ENCODE measurements around the gene PDE7B.

Gene PDE7B

DNA sequence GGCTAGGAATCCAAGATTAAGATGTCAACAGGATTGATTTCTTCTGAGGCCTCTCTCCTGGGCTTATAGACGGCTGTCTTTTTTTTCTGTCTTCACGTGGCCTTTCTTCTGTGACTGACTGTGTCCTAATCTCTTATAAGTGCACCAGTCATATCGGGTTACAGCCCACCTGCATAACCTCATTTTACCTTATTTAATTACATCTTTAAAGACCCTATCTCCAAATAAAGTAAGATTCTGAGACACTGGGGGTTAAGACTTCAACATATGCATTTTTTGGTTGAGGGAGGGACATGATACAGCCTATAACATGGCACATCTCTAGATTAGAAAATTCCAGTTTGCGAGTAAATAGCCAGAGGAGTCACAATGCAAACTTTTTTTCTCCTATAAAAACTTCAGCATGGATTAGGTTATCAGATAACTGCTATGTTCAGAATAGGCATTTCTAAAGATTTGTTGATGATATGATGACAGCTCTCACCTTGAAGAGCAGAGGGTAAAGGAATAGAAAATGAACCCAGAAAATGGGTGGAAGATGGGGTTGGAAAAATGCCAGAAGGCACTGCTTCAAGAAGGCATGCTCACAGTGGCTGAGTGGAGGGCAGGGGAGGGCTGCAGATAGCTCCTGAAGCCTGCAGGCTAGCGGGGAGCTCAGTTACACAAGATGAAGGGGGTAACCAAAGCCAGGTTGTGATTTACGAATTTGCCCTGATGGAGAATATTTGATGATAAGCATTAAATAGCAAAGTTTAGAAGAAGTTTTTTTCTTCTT is 8.7 kb upstream of the PDE7B start:
- TF ChIP-seq CTCF (conservative IDR thresholded peaks at IDR 0.05; ENCODE audit: low read length), result no peak
- H3K4me3 ChIP-seq (ENCODE audit: low read length), result no peak overlapping the region
- no peak for DNase-seq (ENCODE audit: low read depth)

- peak overlapping the region; percentile 61 for H3K4me3 ChIP-seq (ENCODE audit: low read length)
- no peak for TF ChIP-seq CTCF (conservative IDR thresholded peaks at IDR 0.05; ENCODE audit: low read length)
- DNase-seq (ENCODE audit: low read depth), result no peak
These were observed 619 bp upstream of the PDE7B start for GRCh38 chr6:135850882-135851281.

- DNase-seq (ENCODE audit: low read depth), result no peak
- no peak for TF ChIP-seq CTCF (conservative IDR thresholded peaks at IDR 0.05; ENCODE audit: low read length)
- peak overlapping the region; percentile 61 for H3K4me3 ChIP-seq (ENCODE audit: low read length)
These were observed 1.2 kb downstream of the PDE7B start for GRCh38 chr6:135852746-135853145.

- H3K4me3 ChIP-seq (ENCODE audit: low read length), result peak overlapping the region; percentile 61
- peak; percentile 26; the same call in 1 of the 2 replicates for TF ChIP-seq CTCF (conservative IDR thresholded peaks at IDR 0.05; ENCODE audit: low read length)
- peak; percentile 28 for DNase-seq (ENCODE audit: low read depth)
These were observed 1.7 kb downstream of the PDE7B start for GRCh38 chr6:135853227-135853626.

DNA sequence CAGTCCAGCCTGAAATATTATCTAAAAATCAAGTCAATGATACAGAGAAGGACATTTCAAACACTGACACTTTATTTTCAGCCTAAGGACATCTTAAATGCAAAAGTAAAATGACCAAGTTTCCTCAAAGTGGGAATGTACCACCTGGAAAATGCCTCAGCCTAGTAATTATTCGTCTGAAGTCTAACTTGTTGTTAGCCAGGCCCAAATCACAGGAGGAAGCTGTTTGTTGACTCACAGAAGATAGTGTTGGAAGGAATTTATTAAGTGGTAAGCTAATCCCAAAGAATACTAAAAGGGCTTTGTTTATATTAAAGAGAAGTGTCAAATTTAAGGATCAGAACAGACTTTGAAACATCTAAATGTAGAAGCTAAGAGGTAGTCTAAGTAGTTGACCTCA is 2.5 kb downstream of the PDE7B start:
- no peak for TF ChIP-seq CTCF (conservative IDR thresholded peaks at IDR 0.05; ENCODE audit: low read length)
- peak; percentile 8 for DNase-seq (ENCODE audit: low read depth)
- H3K4me3 ChIP-seq (ENCODE audit: low read length), result no peak overlapping the region

DNA sequence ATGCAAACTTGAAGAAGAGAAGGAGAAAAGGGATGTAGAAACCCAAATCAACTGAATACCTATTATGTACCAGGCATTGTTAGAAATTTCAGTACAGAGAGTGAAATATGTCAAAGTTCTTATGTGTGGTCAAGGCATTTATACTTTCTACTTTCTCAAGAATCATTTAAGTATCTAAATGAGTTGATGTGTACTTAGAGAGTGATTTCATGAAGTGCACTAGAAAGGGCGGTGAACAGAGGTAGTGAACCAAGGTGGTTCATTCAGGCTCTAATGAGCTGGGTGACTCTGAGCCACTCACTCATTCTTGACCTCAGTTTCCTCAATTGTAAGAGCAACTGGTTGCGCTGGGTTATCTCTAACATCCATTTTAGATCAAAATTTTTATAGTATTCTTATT is 3.3 kb downstream of the PDE7B start:
- H3K4me3 ChIP-seq (ENCODE audit: low read length), result no peak overlapping the region
- DNase-seq (ENCODE audit: low read depth), result no peak
- TF ChIP-seq CTCF (conservative IDR thresholded peaks at IDR 0.05; ENCODE audit: low read length), result no peak

DNA sequence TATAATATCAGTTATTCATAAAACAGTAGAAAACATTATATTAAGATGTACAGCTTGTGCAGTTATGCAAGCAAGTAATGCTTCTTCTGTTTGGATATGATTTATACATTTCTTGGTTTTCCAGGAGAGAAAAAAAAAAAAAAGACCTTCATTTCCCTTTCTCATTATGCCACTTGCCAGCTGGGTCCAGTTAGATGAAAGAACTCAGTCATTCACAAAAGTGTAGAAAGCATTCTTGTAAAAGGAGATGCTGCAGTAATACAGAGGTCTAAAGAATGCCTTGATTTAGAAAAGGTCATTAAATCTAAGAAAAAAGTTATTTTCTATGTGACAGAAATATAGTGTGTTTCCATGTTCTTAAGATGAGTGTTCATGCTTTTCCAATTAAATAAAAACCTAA is 7.4 kb downstream of the PDE7B start:
- no peak for TF ChIP-seq CTCF (conservative IDR thresholded peaks at IDR 0.05; ENCODE audit: low read length)
- H3K4me3 ChIP-seq (ENCODE audit: low read length), result no peak overlapping the region
- DNase-seq (ENCODE audit: low read depth), result no peak

Data from AG10803 (cell line).